K562 (cell line): Measurements from ENCODE around the gene DNAJB12. TPM values are rescaled to one million over a fixed set of nuclear protein-coding genes. Genes with fewer than 3 reads are reported as not detected.

Experiments used
- BCLAF1 ChIP-seq, 2 experiments: fragments of 450-650 bp in 1 of 2; IDR thresholded peaks; 2 replicates each; pipeline ENCODE4 v1.6.1; 2011 to 2017; ENCODE audit warnings: low read depth in 2 of 2, antibody characterized with exemption in 1 of 2, borderline replicate concordance in 1 of 2, low read length in 1 of 2, mild to moderate bottlenecking in 1 of 2, mixed read lengths in 1 of 2; ENCODE audit not compliant: control insufficient read depth in 1 of 2
- CEBPG ChIP-seq, 3 experiments: fragments of 200-800 bp in 1 of 3; sonication (Bioruptor generic) in 1 of 3; sonication (generic) in 1 of 3; formaldehyde crosslinking in 1 of 3; IDR thresholded peaks in 2 of 3; conservative IDR thresholded peaks in 1 of 3; 2 replicates each; pipeline versions ENCODE4 v1.6.1 to v1.8.0; 2016 to 2022; ENCODE audit warnings: missing compliant biosample characterization in 2 of 3, missing genetic modification characterization in 2 of 3, mild to moderate bottlenecking in 1 of 3, missing genetic modification reagents in 1 of 3
- POLR2B ChIP-seq: fragments of 450-650 bp; IDR thresholded peaks from 2 replicates; pipeline ENCODE4 v1.6.1; 2018; ENCODE audit warnings: low read depth; ENCODE audit not compliant: partially characterized antibody
- SRSF7 ChIP-seq: fragments of 200-400 bp; formaldehyde crosslinking; optimal IDR thresholded peaks from 2 replicates; pipeline ENCODE3; 2017; ENCODE audit warnings: mild to moderate bottlenecking, low read depth, low read length
- ZBTB7A ChIP-seq: IDR thresholded peaks from 2 replicates; pipeline ENCODE4 v1.6.1; 2011; ENCODE audit warnings: low read depth, mild to moderate bottlenecking, low read length, moderate library complexity, borderline replicate concordance; ENCODE audit not compliant: control insufficient read depth
- ZFP1 ChIP-seq: fragments of 450-650 bp; formaldehyde crosslinking; IDR thresholded peaks from 2 replicates; pipeline ENCODE4 v1.4.0; 2020; ENCODE audit warnings: mild to moderate bottlenecking, mixed read lengths
- ZNF445 ChIP-seq: fragments of 250-450 bp; sonication (Bioruptor Pico); IDR thresholded peaks from 2 replicates; pipeline ENCODE4 v1.4.0; 2020; ENCODE audit warnings: low read depth, mild to moderate bottlenecking, moderate library complexity
- polyA plus RNA-seq, 8 experiments: library from polyadenylated mRNA; depleted of rRNA in 4 of 8; stranded (reverse) in 5 of 8; unstranded in 3 of 8; fragments of >200 nt; fragmentation: Nextera tagmentation in 2 of 8; fragmentation: Illumina TruSeq in 1 of 8; extraction: Ambion mirVana in 2 of 8; extraction: Trizol in 1 of 8; gene quantifications; 2 replicates each; pipeline versions ENCODE4 v1.2.1 to v1.2.3, GENCODE V29; 2011 to 2014; ENCODE audit warnings: inconsistent platforms in 1 of 8, missing spikeins in 1 of 8
- total RNA-seq, 7 experiments: library from RNA; depleted of rRNA in 6 of 7; stranded (reverse); fragments of >200 nt in 6 of 7; fragmentation: Illumina TruSeq in 2 of 7; extraction: Trizol in 2 of 7; gene quantifications; 2 replicates each; pipeline versions ENCODE4 v1.2.1 to v1.2.3, GENCODE V29; 2011 to 2021; ENCODE audit warnings: low replicate concordance in 1 of 7
- TF ChIP-seq, protein P1 (sequence below): sonication (generic); formaldehyde crosslinking; IDR thresholded peaks from 2 replicates; pipeline ENCODE4 v1.8.0; 2023; ENCODE audit warnings: mild to moderate bottlenecking, missing genetic modification reagents
- TF ChIP-seq, protein P2 (sequence below): fragments of 250-450 bp; sonication (Bioruptor Pico); IDR thresholded peaks from 2 replicates; pipeline ENCODE4 v1.5.1; 2021; ENCODE audit warnings: mild to moderate bottlenecking

The DNAJB12 gene
- total and polyA plus RNA-seq, 9 of the 15 experiments (the other 6 are each of a cell fraction or from before 2014, with no cell fraction given), result 3.5 to 31.5 (median 20.3) TPM

DNA sequence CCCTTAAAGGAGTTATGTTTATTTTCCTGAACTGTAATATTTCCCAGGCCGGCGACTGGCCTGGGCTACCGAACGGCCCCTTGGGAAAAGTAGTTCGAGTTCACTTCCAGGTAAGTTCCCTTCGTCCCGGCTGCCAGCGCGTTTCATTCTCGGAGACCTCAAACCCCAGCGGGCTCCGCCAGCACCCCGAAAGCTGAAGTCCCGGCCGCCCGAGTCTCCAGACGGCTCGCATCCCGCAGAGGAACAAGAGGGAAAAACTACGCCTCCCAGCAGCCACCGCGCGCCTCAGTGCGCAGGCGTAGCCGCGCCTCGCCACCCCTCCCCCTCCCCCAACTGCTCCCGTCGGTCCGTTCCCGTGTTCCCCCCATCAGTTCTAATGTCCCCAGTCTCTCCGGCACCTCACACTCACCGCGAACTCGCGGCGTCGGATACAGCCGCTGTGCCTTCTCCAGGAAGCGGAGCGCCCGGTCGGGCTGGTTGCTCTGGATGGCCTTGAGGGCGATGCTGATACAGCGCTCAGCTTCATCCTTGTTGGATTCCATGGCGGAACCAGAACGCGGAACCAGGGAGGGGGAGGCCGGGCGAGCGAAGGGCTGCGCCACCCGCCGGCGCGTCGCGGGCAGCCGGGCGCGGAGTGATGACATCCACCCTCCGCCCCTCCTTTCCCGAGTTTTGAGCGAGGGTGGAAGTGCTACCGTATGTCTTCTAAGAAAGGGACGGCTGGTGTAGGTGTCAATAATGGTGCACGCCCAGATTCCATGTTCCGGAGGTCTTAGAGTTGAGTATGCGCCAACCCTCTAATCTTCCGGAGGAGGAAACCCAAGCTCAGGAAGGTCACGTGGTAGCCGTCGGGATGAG is at the start of gene DNAJB12 (continued):
- TF ChIP-seq CEBPG (CRISPR knock-in tag; IDR thresholded peaks at IDR 0.05) (peak; percentile 45; the same call in 1 of the 2 replicates), CEBPG (tag; conservative IDR thresholded peaks at IDR 0.05 in 1 of 2, IDR thresholded peaks at IDR 0.05 in 1 of 2) (peak in 1 of 2 experiments; percentile 45; a peak in 3 of 4 replicates), ZFP1 (no peak), SRSF7 (no peak), ZNF445 (CRISPR knock-in tag) (no peak), BCLAF1 (IDR thresholded peaks at IDR 0.05; ENCODE audit: borderline replicate concordance in 1 of 2, control insufficient read depth in 1 of 2, low read depth in 2 of 2, low read length in 1 of 2) (no peak), ZBTB7A (peak; percentile 31; the same call in 1 of the 2 replicates), POLR2B (peak; percentile 97)
- TF ChIP-seq, protein P1, sequence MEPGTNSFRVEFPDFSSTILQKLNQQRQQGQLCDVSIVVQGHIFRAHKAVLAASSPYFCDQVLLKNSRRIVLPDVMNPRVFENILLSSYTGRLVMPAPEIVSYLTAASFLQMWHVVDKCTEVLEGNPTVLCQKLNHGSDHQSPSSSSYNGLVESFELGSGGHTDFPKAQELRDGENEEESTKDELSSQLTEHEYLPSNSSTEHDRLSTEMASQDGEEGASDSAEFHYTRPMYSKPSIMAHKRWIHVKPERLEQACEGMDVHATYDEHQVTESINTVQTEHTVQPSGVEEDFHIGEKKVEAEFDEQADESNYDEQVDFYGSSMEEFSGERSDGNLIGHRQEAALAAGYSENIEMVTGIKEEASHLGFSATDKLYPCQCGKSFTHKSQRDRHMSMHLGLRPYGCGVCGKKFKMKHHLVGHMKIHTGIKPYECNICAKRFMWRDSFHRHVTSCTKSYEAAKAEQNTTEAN (CRISPR knock-in tag), result no peak; the same call in 1 of the 2 replicates
- TF ChIP-seq, protein P2, sequence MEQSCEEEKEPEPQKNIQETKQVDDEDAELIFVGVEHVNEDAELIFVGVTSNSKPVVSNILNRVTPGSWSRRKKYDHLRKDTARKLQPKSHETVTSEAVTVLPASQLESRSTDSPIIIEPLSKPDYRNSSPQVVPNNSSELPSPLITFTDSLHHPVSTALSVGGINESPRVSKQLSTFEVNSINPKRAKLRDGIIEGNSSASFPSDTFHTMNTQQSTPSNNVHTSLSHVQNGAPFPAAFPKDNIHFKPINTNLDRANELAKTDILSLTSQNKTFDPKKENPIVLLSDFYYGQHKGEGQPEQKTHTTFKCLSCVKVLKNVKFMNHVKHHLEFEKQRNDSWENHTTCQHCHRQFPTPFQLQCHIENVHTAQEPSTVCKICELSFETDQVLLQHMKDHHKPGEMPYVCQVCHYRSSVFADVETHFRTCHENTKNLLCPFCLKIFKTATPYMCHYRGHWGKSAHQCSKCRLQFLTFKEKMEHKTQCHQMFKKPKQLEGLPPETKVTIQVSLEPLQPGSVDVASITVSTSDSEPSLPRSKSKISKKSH, result no peak
